HEK293T (cell line): Measurements from ENCODE around the gene SACS.

Experiments
- BHLHE40 ChIP-seq: fragments of 450-650 bp; IDR thresholded peaks from 2 replicates; pipeline ENCODE4 v1.6.1; 2016; ENCODE audit warnings: mild to moderate bottlenecking, moderate library complexity, borderline replicate concordance
- ELF4 ChIP-seq: fragments of 450-650 bp; IDR thresholded peaks from 2 replicates; pipeline ENCODE4 v1.6.1; 2017; ENCODE audit warnings: antibody characterized with exemption
- FOXK2 ChIP-seq: fragments of 450-650 bp; IDR thresholded peaks from 2 replicates; pipeline ENCODE4 v1.6.1; 2016; ENCODE audit warnings: mild to moderate bottlenecking
- HDGF ChIP-seq: fragments of 450-650 bp; IDR thresholded peaks from 2 replicates; pipeline ENCODE4 v1.6.1; 2017; ENCODE audit warnings: antibody characterized with exemption, borderline replicate concordance
- NFRKB ChIP-seq: fragments of 450-650 bp; IDR thresholded peaks from 2 replicates; pipeline ENCODE4 v1.6.1; 2016; ENCODE audit warnings: mild to moderate bottlenecking, moderate library complexity
- SP1 ChIP-seq: fragments of 450-650 bp; IDR thresholded peaks from 2 replicates; pipeline ENCODE4 v1.6.1; 2017

- TF ChIP-seq ELF4 (no peak), BHLHE40 (no peak), HDGF (no peak), SP1 (no peak), NFRKB (no peak), FOXK2 (no peak)
These were observed 53.0 kb downstream of the SACS start for GRCh38 chr13:23380534-23380933.
